ENCODE measurements around the gene GREM2.

The GREM2 gene

DNA sequence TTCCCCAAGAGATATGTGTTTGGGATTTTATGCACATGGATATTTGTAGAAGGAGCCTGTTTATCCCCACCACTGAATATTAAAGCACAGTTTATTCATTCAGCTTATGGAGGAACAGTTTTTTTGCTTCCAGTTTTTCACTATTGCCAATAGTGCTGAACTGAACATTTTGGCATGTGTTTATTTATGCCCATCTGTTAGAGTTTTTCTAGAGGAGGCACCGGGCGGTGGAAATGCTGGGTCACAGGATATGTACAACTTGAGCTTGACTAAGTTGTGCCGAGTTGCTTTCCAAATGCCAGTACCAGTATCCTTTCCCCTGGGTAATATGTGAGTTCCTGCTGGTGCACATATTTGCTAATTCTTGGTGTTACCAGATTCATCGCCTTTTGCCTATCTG lies 111.3 kb downstream of the GREM2 start:
- DNase-seq (ENCODE audit: low read depth in 2 of 2, low spot score in 1 of 2), result no peak

DNA sequence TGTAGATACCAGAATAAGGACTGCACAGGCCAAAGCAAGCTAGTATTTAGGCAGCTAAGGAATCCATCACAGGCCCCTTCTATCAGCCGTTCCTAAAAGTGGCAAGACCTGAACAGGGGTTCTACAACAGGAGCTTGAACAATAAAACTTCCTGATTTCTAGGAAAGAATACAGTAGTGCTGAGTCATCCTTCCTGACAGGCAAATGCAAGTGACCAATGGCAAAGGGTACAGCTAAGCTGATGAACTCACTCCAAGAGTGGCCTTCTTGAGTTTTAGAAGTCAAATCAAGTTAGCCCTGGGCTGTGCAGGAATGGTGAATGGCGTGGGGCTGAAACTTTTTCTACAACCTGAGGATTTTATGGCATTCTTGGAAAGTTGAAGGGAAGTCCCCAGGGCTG lies 112.9 kb downstream of the GREM2 start:
- no peak for DNase-seq (ENCODE audit: low read depth in 2 of 2, low spot score in 1 of 2)

DNA sequence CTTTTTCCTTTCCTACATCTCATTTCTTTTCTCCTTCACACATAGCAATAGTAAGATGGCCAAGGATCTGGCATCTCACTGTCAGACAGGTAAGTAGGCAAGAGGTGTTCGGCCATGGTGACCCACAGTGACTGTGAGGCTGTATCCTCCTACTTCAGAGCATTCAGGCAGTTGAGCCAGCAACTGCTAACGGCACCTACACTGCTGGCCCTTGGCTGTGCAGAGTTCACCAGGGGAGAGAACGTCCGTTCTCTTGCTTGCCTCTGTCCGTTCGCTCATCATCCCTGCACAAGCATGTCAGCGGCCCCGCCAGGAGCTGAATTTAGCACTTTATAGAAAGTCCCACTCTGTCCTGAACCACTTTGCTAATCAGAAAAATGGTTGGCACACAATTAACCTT lies 113.6 kb downstream of the GREM2 start:
- no peak for DNase-seq (ENCODE audit: low read depth in 2 of 2, low spot score in 1 of 2)

DNA sequence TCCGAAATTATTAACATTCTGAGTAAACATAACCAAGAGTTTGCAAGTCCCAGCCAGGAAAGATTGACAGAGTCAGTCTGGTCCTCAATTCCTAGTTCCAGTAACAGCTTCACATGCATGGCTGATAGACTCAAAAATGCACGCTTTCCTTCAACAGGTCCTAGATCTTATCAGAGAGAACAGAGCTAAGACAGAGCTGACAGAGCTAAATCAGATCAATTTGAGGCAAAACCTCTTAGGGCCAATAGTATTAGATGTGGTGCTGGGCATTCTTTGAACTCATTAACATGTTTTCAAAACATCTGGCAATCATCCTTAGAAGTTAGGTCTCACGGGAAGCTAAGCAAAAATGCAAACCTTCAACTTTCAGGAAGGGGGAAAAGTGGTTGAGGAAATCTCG lies 114.0 kb downstream of the GREM2 start:
- no peak for DNase-seq (ENCODE audit: low read depth in 2 of 2, low spot score in 1 of 2)

DNA sequence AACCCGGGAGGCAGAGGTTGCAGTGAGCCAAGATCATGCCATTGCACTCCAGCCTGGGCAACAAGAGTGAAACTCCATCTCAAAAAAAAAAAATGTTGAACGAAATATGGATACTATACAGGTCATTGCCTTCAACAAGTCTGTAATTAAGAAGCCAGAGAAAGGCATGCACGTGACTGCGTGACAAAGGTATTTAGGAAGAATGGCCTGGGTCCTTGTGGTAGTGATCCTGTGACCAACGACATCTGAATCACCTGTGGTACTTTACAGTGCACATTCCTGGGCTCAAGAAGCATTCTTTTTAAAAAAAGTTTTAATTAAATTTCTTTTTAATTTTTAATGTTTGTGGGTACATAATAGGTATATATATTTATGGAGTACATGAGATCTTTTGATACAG lies 115.0 kb downstream of the GREM2 start:
- DNase-seq (ENCODE audit: low read depth in 2 of 2, low spot score in 1 of 2), result no peak

DNA sequence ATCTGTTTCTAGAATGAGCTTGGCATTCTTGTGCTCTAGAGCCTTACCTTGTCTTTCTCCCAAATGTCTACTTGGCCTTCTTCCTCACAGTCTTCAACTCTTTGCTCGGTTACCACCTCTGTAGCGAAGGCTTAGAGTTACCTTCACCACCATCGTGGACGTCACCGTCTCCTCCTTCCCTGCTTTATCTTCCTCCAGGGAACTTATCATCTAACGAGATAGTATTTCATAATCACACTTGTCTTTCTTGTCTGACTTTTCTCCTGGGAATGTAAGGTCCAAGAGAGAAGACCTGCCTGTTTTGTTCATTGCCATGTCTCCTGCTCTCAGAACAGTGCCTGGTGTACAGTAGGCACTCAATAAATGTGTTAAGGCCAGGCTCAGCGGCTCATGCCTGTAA lies 115.6 kb downstream of the GREM2 start:
- DNase-seq (ENCODE audit: low read depth in 2 of 2, low spot score in 1 of 2), result no peak

DNA sequence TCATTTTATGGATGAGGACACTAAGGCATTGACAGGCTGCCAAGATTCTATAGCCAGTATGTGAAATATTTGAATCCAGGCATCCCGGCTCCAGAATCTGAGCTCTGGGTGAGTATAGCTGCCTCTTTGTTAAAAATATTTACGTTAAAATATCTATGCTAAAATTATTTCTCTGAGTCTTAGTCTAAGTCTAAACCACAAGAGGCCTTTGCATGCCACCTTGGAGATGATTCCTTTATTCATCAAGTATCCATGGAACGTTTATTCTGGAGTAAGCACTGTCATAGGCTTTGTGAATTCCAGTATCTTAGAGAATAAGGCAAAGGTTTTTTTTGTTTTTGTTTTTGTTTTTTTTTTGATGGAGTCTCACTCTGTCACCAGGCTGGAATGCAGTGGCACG lies 116.4 kb downstream of the GREM2 start:
- no peak for DNase-seq (ENCODE audit: low read depth in 2 of 2, low spot score in 1 of 2)

DNA sequence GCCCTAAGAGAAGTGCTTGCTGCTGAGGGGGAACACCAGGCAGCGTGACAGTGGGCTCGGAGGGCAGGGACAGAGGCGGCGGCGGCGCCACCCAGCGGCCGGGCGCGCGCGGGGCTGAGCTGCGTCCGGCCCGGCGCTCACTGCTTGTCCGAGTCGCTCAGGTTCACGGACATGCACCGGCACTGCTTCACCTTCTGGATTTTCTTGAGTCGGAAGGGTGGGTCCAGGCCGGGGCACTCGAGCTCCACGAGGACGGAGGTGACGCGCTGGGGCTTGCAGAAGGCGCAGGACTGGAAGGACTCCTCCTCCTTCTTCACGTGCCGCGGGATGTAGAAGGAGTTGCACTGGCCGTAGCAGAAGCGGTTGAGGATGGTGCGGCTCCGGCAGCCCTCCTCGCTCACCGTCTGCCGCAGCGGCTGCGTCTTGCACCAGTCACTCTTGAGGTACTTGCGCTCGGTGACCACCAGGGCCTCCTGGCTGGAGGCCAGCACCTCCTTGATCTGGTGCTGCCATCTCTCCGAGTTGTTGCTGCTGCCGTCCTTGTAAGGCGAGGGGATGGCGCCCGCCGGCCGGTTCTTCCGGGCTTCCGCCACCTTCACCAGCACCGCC lies 119.0 kb downstream of the GREM2 start:
- DNase-seq (ENCODE audit: low read depth in 2 of 2, low spot score in 1 of 2), result no peak

DNA sequence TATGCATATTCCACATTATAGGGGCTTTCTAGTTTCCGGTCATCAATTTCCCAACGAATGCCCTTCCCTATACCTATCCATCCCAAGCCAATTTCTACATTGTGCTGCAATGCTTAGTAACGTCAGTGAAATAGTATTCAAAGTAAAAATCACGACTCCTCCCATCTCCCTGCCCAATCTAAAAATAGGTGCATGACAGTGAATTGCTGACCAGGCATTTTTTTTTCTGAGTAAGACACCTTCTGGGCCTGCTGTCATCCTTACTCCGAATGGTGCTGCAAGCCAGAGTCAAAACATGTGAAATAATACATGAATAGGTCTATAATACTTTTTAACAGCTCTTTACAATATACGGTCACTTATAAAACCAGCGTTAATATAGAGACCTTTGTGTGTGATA lies 120.2 kb downstream of the GREM2 start:
- DNase-seq (ENCODE audit: low read depth in 2 of 2, low spot score in 1 of 2), result no peak

DNA sequence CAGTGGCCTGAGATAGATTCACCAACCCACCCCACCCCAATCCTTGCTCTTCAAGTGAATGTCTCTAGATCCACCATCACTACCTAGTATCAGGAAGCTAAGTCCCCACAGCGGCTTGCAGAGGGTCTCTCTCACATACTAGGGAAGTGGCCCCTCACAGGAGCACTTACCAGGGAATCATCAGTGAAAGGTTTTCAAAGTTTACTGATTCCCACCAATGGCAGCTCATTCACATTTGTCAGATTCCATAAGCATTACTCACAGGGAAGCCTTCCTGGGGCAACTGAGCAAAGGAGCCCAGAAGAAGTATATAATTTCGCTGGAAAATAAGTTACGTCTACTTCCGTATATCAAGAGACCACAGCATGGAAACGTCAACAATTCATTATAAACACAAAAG lies 120.8 kb downstream of the GREM2 start:
- no peak for DNase-seq (ENCODE audit: low read depth in 2 of 2, low spot score in 1 of 2)

DNA sequence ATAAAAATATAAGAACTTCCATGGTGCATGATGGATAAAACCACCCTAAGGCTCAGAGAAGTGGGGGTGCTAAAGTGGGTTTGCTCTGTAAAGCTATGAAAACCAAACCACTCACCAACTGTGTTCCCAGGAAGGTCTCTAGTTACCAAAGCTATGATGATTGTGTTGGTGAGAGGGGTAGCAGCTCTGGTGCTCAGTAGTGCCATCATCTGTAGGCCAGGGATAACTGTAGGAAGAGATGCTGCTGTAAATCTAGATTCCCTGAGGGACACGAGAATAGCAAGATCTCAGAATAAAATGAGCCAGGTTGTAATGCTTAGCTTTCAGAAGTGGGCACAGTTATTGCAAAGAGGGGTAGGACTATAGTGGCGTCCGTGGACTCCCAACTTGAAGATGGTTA lies 124.5 kb downstream of the GREM2 start:
- DNase-seq (ENCODE audit: low read depth in 2 of 2, low spot score in 1 of 2), result no peak

DNA sequence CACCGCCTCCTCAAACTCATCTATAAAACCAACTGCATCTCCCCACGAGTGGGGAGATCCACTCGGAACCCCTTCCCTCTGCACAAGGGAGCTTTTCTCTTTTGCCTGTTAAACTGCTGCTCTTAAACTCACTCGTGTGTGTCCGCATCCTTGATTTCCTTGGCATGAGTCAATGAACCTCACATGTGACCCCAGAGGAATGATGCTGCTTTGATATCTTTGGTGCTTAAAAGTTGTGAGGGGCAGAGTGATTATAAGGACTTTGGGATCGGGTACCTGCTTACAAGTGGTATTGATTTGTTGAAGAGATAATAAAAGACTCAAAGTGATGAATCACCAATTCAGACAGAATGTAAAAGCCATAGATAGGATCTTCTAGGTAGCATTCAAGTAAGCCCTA lies 125.3 kb downstream of the GREM2 start:
- DNase-seq (ENCODE audit: low read depth in 2 of 2, low spot score in 1 of 2), result no peak

DNA sequence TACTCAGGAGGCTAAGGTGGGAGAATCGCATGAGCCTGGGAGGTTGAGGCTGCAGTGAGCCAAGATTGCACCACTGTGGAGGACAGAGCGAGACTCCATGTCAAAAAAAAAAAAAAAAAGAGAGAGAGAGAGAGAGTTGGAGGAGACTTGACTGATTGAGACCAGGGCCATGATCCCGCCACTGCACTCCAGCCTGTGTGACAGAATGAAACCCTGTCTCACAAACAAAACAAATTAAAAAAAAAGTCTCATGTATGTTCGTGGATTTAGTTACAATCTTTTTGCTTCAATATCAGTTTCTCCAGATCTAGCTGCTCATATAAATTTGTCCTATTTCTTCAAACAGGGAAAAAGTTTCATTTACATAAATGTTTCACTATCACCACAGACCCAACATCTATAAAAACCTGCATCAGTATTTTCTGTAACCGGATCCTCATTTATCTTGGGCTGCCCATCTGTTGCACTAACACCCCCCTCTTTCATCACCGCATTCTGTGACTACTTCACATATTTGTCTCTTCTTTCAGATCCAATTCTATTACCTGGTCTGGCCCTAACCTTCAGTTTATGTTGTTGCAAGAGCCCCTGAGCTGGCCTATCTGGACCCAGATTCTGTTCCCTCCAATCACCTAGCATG lies 127.0 kb downstream of the GREM2 start:
- no peak for DNase-seq (ENCODE audit: low read depth in 2 of 2, low spot score in 1 of 2)

DNA sequence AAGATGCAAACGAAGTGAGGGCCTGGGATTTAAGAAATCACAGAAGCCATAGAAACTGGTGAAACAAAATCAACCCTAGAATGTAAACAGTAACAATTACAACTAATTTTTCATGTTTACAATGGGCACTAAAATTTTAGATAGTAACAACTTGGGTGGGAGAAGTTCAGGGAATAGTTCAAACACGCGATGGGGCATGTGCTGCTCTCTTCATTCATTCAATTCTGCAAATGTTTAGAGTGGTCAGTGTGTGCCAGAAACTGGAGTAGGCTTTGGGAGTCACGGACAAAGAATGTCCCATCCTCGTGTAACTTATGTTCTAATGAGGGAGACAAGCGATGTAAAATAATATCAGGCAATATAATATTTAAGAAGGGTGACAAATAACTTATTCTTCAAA lies 133.4 kb downstream of the GREM2 start:
- DNase-seq (ENCODE audit: low read depth in 2 of 2, low spot score in 1 of 2), result no peak

DNA sequence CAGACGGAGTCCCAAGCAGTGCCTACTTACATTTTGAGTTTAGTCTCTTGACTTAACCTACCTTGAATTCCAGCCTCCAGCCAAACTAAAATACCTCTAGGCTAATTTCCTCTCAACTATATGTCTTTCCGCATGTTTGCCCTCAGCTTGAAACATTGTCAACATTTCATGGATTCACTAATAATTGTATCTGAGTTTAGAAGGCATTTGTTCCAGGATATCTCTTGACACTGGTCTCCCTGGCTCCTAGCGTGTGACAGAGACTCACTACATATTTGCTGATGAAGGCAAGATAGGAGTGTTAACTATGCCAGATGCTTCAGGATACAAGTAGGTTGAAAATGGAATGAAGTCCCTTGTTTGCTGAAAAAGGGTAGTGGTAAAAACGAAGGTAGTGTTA lies 136.1 kb downstream of the GREM2 start:
- no peak for DNase-seq (ENCODE audit: low read depth in 2 of 2, low spot score in 1 of 2)

DNA sequence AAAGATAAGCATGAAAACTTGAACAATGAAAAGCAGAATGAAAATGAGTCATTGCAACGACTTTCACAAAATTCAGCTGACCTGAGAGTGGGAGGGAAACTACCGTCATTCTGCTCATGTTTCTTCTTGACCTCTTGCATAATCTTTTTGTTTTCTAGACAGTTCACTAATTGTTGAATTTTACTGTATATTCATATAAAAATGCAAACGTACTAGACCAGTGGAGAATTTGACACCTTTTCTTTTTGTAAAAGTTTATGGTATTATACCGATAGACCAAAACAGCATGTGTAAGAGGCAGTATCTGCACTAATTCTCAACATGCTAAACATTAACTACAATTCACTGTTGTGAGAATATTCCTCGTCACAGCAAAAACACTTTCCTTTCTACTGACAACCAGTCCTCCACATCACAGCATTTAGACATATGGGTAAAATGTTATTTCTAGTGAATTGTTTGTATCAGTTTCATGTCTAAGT lies 137.8 kb downstream of the GREM2 start:
- DNase-seq (ENCODE audit: low read depth in 2 of 2, low spot score in 1 of 2), result no peak

DNA sequence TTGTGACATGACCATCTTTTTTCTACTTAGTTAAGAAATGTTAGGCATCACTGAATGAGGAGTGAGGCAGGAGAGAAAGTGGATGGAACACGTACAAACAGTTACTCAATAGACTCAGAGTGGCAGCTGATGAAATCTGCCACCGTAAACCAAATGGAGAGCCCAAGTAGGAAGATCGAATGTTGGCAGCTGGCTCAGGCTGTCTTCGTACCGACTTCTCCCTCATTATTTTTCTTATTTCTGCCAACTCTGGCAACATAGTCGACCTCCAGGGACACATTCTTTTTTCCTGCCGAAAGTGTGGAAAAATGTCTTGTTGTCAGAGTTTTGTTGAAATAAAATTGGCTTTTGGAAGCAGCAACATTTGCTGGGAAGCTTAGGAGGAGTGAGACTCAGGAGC lies 143.3 kb downstream of the GREM2 start:
- DNase-seq (ENCODE audit: low read depth in 2 of 2, low spot score in 1 of 2), result no peak

DNA sequence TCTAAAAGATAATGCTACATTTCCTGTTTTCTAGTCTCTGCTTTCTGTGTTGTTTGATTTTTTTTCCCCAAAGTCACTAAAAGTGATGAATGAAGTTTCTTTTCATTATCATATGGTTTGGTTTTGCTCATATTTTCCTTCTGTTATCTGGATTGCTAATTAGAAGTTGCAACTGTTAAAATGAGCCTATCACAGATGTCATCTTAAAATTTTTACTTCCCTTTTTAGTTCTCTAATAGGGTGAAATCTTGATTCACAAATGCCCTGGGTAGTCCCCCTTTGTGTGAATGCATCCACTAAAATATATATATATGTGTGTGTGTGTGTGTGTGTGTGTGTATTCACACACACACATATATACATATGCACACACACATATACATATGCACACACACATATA lies 144.1 kb downstream of the GREM2 start:
- no peak for DNase-seq (ENCODE audit: low read depth in 2 of 2, low spot score in 1 of 2)

DNA sequence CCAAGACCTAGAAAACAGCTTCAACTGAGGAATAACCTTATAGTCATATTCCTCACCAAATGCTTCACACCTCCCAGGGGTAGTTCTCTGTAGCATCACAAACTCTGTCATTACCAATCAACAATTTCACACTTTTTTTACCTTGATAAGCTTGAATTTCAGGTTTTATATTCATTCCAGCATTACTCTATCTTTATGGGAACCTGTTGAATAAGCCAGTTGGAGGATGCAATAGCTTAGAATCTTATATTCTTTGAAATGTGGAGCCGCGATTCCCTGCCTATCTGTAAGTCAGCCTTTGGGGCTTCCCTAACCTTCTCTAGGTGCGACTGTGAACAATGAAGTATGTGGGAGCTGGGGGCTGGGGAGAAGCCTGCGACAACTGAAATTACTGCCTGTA lies 145.4 kb downstream of the GREM2 start:
- no peak for DNase-seq (ENCODE audit: low read depth in 2 of 2, low spot score in 1 of 2)

DNA sequence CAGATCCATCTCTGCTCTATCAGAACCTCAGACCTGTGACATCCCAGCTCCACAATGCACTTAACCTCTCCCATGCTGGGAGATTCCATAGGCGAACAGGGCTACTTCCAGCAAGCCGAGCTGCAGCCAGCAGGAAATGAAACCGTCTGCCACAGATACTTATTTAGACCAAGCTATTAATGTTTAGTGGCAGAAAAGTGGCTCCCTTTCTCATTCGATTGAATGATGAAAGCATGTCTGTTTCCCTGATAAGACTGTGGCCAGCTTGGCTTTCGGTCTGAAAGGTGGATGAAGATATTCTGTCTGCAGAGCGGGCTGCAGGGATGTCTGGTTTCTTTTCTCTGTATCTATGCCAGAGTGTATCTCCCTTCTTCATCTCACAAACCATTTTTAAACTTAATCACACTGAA lies 146.4 kb downstream of the GREM2 start:
- no peak for DNase-seq (ENCODE audit: low read depth in 2 of 2, low spot score in 1 of 2)

DNA sequence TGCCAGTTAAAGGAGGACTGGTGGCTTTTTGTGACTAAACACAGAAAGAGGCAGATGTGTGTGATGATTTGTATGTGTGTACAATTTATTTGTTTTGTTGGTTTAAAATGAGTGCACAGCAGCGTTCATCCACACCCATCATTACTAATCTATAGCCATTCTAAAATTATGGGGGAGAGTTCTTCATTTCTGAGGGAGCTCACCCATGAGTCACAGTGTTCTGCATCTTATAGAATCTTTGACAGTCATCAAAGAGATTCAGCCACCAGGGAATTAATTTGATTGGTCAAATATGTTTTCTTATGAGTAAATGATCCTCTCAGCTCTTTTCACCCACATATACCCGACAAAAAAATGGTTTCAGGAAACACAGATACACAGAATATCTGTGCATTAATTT lies 147.9 kb downstream of the GREM2 start:
- DNase-seq (ENCODE audit: low read depth in 2 of 2, low spot score in 1 of 2), result no peak

DNA sequence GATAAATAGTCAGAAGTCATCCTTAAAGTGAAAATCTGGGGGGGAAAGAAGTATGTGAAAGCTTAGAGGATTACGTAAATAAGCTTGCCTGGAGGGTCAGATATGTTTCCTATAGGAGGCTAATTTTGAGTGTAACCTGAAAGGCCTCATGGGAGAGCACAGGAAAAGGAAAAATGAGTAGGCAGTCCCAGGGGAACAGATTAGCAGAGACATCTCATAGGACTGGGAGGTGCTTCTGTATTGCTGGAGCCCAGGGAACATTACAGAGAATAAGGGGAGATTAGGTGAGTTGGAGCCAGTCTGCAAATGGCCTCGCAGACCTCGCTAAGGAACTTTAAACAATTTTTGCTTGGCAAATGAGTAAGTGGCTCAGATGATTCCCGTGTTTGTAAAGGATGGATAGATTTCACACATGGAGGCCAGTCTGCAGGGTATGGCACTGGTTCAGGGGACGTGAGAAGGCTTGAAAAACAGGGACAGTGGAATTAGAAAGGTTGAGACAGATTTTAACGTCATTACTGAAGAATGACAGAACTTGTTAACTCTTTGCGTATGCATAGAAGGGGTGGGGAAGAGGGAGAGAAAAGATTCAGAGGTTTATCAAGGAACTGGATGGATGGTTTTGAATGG lies 149.1 kb downstream of the GREM2 start:
- DNase-seq (ENCODE audit: low read depth in 2 of 2, low spot score in 1 of 2), result no peak

DNA sequence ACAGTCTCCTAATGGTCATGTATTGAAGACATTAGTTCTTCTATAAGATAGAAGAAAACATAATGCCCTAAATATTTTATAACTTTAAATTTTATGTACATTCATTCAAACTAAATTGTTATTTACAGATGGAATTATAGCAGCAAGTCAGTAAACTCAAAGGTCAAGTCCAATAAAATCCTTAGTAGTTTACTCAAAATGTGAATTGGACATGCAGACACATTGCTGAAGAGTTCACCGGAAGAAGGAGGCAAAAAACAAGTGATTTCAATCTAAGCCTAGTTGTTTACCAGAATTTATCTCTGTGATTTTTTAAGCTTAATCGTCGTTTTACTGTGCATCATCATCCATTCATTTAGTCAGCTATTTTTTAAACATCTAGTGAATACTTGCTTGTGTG lies 149.7 kb downstream of the GREM2 start:
- DNase-seq (ENCODE audit: low read depth in 2 of 2, low spot score in 1 of 2), result no peak
